GM20431 (cell line): ENCODE data around the gene CARNS1.
"Not testable (repeated sequence)": the region's sequence is repeated elsewhere in the genome, so short reads cannot be mapped to it uniquely, and the experiment has no call there.

Experiments used
- in situ Hi-C: fragments of 300-500 bp; cut with MseI, MboI; formaldehyde crosslinking; loops from one replicate; pipeline ENCODE4 v1.15.0; 2020; ENCODE audit warnings: low sequenced_read_pairs; ENCODE audit not compliant: unreplicated experiment

The CARNS1 gene

GRCh38 chr11:67463186-67463585, 47.7 kb downstream of the CARNS1 start:
- in situ Hi-C loops, result no loop called here

DNA sequence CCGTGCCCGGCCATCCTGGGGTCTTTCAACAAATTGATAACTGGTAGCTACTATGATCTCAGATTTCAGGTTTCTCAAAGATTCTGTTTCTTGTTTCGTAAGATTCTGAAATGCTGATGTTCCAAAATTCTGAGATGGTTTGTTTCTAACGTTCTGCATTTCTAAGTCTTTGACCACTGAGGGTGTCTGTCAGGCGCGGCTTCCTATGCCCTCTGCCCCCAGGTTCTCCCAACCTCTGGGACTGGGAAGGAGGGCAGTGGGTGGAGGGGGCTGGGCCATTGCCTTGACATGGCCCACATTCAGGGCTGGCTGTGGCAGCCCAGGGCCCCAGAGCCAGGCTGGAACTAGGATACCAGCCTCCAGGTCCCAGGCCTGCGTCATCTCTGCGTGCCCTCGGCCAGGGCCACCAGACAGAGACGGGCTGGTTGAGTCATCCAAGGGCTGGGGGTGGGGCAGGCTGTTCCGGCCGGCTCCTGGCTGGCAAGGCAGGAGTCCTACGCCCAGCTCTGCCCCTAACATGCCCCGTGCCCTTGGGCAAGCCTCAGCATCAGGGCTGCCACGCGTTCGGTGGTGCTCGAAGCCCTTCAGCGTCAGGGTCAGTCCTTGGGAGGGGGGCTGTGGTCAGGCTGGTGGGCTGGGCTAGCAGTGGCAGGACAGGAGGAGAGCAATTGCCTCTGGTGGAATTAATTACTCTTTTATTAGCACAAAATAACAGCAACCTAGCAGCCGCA, 48.4 kb downstream of the CARNS1 start:
- in situ Hi-C loops, result no loop called here

GRCh38 chr11:67464411-67465188, 49.1 kb downstream of the CARNS1 start:
- in situ Hi-C loops, result no loop called here

- in situ Hi-C loops, result no loop called here
These were observed 49.7 kb downstream of the CARNS1 start for GRCh38 chr11:67465189-67465510.

DNA sequence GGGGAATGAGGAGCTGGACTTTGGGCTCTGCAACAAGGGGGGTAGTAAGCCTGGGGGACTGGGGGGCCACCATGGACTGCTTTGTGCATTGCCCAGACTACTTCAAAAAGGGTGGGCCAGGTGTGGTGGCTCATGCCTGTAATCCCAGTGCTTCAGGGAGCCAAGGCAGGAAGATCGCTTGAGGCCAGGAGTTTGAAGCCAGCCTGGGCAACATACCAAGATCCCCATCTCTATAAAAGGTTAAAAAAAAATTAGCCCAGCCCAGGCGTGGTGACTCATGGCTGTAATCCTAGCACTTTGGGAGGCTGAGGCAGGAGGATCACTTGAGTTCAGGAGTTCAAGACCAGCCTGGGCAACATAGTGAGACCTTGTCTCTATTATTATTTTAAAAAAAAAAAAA, 50.1 kb downstream of the CARNS1 start:
- in situ Hi-C loops, result not testable (repeated sequence)

DNA sequence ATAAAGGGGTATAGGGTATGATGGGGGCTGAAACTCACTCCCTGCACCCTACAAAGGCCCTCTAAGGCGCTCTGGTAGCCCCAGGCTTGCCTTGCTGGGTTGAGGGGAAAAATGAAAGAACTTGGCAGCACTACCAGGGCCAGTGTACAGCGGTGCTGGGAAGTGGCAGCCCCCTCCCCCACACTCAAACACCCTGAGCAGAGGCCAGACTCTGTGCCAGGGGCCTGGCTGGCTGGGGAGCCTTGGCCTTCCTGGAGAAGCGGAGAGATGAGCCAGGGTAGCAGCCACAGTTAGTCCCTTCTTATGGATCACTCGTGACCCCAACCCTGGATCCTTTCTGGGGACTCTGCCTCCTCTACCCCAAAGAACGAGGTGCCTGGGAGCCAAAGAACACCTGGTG, 50.9 kb downstream of the CARNS1 start:
- in situ Hi-C loops, result no loop called here

GRCh38 chr11:67466962-67467771, 51.7 kb downstream of the CARNS1 start:
- in situ Hi-C loops, result no loop called here

DNA sequence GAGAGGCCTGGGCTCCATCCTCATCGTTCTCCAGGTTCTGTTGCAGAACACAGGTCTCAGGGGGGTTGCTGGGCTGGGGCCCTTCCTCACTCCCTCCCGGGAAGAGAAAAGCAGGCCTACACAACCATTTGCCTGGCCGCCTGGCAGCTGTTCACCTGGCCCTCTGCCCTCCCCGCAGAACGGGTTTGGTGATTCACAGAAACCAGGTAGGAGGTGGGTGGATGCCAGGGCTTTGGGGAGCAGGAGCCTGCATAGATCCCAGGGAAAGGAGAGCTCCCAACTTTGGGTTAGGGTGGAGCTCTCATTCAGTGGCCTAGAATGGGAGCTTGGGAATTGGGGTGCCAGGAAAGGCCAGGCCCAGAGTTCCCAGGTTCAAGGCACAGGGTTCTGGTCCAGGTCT, 52.6 kb downstream of the CARNS1 start:
- in situ Hi-C loops, result no loop called here

- in situ Hi-C loops, result no loop called here
These were observed 52.9 kb downstream of the CARNS1 start for GRCh38 chr11:67468456-67468758.

DNA sequence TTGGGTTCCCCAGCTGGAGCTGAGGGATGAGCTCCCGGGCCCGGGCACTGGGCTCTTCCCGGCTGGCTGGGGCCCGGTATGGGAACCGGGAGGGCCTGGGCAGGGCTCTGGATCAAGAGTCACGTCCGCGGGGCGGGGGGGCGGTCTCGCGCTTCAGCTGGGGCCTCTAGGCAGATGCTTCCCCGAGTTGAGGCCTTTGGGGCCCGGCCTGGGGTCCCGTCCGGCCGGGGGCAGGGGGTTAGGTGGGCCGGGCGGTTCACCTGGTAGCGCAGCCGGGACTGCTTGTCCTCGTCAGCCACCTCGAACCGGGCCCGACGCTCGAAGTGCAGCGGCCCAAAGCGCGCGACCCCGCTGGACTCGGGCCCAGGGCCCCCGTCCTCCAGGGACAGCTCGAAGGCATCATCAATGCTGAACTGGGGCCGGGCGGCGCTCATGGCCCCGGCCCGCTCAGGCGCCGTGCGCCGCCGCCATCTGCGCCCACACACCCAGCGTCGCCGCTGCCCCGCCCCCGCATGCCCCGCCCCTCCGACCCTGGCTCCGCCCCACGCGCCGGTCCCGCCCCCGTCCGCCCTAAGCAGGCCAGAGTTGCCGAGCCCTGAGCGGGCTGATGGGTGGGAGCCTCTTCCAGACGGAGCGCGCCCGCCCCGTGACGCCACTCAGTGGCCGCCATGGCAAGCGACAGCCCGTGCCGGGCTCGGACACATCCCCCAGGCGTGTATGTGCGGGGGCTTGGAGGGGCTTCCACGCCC, 53.5 kb downstream of the CARNS1 start, which contains the start of gene TMEM134:
Gene TMEM134, minus strand, starts transcription at position 493 of the 749 bp plus-strand sequence. Its CDS starts 59 bp downstream, at position 434.
- in situ Hi-C loops, result no loop called here

GRCh38 chr11:67469508-67469811, 54.0 kb downstream of the CARNS1 start:
- in situ Hi-C loops, result no loop called here

GRCh38 chr11:67470337-67471002, 55.0 kb downstream of the CARNS1 start:
- in situ Hi-C loops, result no loop called here

GRCh38 chr11:67472882-67473281, 57.4 kb downstream of the CARNS1 start:
- in situ Hi-C loops, result no loop called here
